Activated CD4-positive, alpha-beta T cell treated with anti-CD3 and anti-CD28 coated beads, Interleukin-2, amount 50 U/mL, for 1 hour (primary cell): Measurements from ENCODE around the gene EGF.
"Not testable (repeated sequence)": the region's sequence is repeated elsewhere in the genome, so short reads cannot be mapped to it uniquely, and the experiment has no call there.

ENCODE experiments used
- DNase-seq: peaks from one replicate; pipeline ENCODE4 v3.0.0-alpha.2; 2020

The EGF gene

DNA sequence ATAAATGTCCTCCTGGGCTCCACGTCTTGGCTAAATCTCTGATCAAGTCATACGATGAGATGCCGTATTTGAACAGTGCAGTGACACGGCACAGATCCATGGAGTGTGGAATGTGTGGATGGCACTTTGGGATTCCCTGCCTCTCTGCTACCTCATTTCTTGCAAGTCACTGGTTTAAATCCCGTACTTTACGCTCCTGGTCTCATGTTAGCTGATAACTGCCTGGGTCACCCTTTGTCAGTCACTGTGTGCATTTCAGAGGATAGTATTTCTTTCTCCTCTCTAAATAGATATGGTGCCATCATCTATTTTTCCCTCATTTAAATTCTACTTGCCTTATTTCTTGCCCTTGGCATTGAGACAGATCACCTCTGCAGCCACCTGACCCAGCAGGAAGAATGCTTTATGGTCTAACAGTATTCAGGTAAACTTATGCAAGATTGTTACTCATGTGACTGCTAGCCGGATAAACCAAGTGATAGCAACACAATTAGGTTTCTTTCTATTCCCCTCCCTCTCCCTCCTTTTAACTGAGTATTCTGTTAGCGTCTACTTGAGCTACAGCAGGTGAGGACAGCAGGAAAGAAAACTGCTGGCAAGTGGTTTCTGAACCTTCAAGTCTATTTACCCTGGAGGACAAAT lies 2.8 kb downstream of the EGF start:
- DNase-seq = no peak

DNA sequence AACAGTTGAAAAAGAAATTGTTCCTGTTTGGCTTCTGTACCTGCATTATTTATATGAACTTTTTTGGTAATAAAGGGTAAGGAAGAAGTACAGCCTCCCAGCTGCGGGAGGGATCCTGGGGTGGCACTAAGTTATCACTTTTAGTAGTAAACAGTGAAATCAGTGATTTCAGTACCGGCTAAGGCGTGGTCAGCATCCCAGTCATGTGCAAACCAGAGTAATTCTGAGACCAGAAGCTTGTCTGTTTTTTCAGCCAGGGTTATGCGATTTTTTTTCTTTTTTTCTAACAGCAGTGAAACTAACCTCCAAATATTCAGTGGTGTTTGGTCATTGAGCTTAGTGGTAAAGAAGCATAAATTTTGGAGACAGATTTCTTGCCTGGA lies 3.3 kb downstream of the EGF start:
- DNase-seq = no peak

DNA sequence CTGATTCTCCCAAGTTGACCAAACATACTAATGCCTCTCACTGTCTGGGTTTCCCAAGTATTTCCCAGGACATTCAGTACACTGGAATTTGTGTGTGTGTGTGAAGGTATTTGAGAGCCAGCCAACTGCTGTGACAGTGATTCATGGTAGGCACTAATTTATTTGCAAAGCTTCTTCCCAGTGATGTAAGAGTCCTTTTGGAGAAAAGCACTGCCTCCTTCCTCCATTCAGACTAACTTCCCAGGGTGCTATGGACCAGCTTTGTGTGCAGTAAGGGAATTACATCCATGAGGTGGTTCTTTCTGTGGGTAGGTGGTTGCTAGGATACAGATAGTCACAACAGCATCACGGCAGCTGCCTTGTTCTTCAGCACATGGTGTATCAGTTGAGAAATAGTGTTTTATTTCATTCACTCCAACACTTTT lies 8.7 kb downstream of the EGF start:
- DNase-seq = no peak

DNA sequence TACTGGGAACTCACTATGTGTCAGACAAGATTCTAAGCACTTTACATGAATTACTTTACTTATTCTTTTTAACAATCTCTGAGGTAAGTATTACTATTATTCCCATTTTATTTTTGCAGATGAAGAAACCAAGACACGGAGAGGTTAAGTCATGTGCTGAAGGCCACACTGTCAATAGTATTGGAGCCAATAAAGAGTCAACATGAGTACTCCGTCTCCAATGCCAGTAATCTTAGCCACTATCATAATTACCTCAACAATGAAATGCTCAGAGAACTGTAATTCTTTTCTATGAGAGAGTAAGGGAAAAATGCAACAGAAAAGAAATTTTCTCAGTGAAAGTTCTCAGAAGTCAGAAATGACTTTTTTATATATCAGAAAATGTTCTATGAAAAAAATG lies 12.7 kb downstream of the EGF start:
- DNase-seq = no peak

DNA sequence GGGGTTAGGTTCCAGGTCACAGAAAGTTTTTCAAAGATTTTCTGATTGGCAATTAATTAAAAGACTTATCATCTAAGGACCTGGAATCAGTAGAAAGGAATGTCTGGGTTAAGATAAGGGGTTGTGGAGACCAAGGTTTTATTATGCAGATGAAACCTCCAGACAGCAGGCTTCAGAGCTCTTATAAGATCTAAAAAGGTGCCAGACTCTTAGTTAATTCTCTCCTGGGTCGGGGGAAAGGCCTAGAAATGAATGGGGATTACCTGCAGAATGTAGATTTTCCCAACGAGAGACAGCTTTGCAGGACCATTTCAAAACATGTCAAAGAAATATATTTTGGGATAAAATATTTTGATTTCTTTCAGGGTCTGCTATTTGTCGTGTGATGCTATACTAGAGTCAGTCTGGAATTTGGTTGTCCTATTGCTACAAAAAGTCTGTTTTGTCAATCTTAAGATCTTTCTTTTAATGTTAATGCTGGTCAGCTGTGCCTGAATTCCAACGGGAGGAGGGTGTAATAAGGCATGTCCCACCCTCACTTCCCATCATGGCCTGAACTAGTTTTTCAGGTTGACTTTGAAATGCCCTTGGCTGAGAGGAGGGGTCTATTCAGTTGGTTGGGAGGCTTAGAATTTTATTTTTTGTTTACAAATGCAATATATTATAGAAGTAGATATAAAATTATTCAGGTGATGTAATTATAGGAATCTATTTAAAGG lies 15.8 kb downstream of the EGF start:
- DNase-seq = no peak

DNA sequence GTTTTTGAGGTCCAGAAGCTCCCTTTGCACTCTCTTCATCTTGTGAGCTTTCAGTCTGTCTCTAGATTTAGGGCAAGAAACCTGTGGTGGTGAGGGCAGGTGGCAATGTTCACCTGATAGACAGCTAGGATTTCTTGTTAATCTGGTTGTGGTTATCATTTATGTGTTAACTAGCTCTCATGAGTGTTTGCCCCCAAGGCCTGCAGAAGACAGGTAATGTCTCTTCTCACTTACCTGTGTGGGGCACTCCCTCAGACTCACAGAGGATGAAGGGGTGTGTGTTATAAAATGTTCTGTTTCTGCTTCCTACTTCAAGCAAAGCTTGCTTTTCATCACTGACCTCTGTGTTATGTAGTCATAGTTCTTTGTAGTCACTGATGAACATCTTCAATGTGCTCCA lies 17.8 kb downstream of the EGF start:
- no peak for DNase-seq

DNA sequence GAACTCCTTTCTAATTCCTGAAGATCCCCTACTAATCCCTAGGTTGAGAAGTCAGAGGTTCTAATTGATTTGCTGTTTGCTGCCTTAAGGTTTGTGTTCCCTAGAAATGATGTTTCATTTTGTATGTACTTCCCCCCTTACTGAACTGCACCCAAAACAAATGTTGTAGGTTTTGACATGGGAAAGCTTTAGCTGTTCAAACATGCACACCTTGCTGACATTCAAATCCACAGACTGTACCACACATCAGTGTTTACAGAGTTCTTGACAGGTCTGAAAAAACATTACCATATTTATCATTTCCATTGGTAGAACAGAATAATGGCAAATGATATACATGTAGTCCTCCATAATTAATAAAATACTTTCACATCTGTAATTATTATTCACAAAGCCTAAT lies 18.2 kb downstream of the EGF start:
- no peak for DNase-seq

DNA sequence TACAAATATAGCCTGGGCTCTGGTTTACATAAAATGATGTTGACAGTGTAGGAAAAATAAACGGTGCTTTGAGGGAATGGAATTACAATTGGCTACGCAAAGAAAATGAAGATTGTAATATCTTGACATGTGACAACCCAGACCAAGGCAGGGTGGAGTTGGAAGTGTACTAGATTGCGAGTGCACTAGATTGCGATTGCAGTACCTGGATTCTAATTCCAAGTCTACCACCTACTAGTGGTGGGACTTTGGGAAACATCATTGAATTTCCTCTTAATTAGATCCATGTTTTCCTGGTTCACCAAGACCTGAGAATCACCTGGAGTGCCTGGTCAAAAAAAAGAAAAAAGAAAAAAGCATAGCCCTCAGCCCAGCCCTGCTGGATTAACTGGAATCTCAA lies 18.6 kb downstream of the EGF start:
- DNase-seq = no peak

DNA sequence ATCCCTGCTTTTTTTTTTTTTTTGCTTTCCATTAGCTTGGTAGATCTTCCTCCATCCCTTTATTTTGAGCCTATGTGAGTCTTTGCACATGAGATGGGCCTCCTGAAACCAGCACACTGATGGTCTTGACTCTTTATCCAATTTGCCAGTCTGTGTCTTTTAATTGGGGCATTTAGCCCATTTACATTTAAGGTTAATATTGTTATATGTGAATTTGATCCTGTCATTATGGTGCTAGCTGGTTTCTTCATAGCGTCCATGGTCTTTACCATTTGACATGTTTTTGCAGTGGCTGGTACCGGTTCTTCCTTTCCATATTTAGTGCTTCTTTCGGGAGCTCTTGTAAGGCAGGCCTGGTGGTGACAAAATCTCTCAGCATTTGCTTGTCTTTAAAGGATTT lies 24.7 kb downstream of the EGF start:
- not testable (repeated sequence) for DNase-seq

DNA sequence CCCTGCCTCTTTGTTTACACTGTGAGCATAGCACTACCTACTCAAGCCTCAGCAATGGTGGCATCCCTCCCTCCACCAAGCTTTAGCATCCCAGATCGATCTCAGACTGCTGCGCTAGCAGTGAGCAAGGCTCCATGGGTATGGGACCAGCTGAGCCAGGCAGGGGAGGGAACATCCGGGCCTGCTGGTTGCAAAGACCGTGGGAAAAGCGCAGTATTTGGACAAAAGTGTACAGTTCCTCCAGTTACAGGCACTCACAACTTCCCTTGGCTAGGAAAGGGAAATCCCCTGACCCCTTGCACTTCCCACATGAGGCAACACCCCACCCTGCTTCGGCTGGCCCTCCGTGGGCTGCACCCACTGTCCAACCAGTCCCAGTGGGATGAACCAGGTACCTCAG lies 26.5 kb downstream of the EGF start:
- DNase-seq = no peak

DNA sequence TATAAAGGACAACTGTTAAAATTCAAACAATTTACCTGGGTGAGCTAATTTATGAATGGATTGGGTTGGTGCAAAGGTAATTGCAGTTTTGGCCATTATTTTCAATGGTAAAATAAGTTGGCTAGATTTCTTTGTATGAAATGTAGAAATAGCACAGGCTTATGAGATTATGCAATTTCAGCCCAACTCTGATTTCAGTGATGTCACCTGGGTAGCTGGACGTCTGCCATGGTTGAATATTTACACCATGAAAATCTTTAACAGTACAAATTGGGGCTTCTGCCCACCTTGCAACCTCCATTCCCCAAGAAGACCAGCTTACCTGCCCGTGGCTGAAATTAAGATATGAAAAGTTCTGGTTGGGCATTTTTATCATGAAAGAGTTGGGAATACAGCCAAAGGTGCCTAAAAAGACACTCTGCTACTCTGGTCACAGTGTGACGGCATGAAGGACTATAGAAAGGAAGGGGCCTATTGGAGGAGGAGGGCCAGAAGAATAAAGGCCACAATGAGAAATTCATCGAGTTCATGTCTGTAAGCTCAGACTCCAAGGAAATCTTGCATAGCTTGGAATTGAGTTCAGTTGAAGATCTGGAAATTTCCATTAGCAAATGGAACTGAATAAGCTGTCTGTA lies 29.7 kb downstream of the EGF start:
- DNase-seq = no peak

DNA sequence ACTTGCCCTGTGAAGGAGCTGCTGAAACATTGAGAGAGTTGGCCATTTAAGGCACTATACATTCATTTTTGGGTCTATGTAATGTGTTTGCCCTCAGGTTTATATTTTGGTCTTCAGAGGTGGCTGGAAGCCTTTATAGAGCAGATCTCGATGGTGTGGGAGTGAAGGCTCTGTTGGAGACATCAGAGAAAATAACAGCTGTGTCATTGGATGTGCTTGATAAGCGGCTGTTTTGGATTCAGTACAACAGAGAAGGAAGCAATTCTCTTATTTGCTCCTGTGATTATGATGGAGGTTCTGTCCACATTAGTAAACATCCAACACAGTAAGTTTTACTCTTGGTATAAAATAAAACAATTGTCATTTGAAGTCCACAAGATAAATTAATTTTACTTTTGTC lies 31.1 kb downstream of the EGF start:
- DNase-seq = no peak

DNA sequence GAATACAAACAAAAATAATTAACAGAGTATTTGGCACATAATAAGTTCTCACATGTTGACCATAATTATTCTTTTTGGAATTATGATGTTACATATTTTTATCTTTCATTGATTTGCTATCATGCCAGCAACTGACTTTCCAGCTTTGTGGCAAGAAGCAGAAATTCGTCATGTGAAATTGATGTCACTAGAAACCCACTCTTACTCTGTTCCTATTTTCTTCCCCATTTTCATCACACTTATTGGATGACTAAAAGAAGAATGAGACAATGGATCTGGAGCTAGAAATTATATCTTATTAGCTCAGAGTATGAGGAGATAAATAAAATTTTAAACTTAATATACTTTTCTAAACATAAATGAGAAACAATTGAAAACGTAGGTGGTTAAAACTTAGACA lies 31.9 kb downstream of the EGF start:
- no peak for DNase-seq

DNA sequence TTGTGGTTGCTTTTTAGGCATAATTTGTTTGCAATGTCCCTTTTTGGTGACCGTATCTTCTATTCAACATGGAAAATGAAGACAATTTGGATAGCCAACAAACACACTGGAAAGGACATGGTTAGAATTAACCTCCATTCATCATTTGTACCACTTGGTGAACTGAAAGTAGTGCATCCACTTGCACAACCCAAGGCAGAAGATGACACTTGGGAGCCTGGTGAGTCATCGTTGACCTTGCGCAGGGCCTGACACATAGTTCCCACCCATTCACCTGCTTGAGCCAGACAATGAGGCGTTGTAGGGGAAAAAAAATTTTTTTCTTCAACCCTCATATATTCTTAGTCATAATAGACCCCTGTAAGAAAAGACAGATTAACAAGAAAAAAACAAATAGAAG lies 32.4 kb downstream of the EGF start:
- DNase-seq = no peak

DNA sequence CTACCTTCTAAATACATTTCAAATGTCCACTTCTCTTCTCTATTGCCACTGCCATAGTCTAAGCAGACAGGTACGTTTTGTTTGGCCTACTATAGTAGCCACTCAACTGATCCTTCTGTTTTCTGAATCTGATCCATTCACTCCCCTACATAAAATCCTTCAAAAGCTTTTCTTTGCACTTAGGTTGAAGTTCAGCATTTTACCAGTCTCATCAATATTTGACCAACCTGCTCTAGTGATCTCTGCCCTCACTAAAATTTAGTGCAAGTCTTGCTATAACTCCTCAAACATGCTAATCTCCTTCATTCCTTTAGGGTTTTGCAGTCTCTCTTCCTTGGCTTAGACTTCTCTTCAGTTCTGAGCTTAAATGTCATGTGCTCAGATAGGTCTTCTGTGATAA lies 33.4 kb downstream of the EGF start:
- no peak for DNase-seq

DNA sequence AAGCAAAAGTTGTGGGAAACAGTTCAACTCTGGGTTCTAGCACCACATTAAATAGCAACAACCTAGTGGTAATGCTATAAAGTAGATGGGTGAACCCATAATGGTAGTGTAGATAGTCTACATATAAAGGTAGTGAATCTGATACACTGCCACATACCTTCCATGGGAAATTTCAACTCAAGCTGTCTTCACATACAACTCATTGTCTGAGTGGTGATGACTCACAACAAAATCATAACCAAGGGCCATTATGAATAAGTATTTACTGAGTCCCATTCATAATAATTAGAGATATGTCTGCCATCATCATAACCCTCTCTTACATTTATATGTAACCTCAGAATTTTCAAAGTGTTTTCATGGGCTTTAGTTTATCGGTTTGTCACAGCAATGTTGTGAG lies 34.8 kb downstream of the EGF start:
- DNase-seq = no peak

DNA sequence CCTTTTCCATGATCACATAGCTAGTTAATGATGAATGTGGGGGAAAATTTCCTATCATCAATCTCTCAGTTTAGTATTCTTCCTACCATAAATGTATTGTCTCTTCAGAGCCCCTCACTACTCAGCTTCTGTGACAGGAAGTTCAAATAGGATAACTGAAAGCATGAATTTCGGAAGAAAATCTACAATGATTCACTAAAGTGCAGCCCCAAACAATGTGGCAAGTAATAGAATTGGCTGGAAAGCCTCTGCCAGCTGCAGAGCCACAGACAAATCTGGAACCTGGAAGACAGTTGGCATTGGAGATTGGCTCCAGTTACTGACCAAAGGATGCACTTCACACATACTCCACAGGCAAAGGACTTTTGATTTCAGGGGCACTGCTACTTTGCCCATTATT lies 35.2 kb downstream of the EGF start:
- no peak for DNase-seq

DNA sequence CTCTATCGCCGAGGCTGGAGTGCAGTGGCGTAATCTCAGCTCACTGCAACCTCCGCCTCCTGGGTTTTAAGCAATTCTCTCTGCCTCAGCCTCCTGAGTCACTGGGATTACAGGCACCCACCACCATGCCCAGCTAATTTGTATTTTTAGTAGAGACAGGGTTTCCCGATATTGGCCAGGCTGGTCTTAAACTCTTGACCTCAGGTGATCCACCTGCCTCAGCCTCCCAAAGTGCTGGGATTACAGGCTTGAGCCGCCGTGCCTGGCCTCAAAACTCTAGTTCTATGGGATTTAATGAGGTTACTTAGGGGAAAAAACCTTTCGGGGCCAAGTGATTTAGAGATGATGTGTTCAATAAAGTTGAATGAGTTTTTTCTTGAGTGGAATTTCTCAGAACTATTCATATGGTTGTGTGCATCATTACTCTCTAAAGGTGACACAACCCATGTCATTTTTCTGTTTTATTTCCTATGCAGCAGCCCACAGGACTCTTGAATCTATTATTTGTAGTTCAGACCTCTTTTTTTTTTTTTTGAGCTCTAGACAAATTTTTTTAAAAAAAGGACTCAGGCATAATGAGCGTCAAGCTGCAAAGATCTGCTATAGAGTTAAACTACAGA lies 36.5 kb downstream of the EGF start:
- DNase-seq = not testable (repeated sequence)

DNA sequence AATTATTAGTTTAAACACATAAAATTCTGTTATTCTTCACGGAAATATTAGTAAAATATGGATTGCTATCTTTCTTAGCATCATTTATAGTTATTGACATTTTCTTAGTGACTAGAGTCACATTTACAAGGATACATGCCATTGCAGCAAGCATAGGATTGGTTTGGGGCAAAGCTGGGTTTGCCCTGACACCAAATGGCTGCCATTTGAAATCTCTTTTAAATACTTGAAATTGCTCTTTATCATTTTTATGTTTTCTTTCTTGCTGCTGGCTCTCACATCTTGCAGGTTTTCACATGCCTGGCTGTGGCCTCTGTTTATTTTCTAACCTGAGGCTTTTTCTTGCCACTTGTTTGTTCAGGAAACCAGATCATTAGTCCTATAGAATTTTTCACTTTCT lies 39.9 kb downstream of the EGF start:
- no peak for DNase-seq

DNA sequence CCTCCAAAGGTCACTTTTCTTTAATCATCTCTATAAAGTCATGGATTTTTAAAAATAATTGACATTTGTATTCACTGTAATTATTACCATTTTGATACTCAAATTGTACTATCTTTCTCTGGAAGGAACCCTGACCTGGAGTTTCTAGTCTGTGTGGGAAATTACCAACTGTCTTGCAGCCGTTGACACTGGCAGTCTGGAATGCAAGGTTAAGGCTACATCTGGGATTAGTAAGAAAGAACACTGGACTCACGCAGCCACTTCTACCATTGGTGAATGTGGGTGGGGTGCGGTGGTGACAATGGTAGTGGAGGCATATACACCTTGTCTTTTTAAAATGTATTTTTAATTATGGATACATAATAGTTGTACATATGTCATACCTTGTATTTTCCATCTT lies 40.9 kb downstream of the EGF start:
- no peak for DNase-seq

DNA sequence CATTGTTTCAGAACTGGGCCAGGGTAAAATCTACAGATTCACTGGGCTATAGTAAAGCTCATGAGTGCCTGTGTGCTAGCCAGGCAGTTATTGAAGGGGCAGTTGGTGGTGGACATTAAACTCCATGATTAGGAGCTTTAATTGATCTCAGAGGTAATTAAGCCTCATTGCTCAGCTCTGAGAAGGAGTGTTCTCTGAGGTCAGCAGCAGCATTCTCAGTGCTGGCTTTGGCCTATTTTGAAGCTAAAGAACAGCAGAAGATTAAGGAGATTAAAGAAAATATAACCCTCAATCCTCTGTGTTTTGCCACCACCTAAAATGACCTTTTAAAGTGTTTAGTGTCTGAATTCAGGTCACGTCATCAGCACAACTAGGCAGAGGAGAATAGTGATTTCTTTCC lies 42.5 kb downstream of the EGF start:
- DNase-seq = no peak

DNA sequence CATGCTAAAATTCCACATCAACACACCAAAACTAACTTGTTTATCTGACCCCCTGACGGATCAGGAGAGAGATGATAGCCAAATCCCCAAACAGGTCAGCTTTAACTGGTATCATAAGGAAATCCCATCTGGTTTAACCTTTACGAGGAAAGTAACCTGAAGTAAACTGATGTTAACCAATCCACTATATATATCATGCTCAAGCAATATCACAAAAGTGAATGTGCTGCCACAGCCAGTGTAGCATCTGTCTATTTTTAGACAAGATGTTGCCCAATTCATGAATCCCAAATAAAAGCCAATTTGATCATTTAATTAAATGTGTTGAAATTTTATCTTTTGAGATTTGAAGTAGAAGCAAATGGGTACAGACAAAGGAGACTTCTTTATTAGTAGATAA lies 44.5 kb downstream of the EGF start:
- no peak for DNase-seq

DNA sequence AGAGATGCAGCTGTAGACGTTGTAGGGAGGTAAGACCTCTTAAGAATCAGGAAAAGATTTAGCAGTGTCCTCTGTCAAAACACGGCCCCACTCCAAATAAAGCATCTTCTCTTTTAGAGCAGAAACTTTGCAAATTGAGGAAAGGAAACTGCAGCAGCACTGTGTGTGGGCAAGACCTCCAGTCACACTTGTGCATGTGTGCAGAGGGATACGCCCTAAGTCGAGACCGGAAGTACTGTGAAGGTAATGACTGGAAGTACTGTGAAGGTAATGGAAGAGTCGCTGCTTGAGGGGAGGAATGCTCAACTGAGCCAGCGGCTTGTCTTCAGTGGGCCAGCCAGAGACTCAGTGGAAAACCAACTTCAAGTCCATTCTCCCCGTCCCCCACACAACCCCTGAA lies 46.5 kb downstream of the EGF start:
- no peak for DNase-seq

DNA sequence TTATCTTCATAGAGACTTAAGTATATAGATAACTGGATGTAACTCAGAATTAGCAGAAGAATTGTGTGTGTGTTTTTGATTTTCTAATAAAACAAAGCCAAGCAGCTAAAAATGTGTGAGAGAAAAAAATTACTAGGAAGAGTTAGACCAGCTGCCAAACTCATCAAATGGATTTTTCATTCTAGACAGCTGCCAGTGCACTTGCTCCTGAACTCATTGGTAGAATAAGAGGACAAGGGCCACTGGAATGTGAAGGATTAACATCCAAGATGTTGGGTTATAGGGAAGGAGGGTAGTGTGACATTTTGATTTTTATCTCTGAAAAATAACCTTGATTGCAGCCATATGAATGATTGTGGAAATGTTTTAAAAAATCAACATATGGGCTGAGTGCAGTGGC lies 49.7 kb downstream of the EGF start:
- DNase-seq = no peak
